ENCODE measurements around the gene HTR6.
"Not testable (repeated sequence)": the region's sequence is repeated elsewhere in the genome, so short reads cannot be mapped to it uniquely, and the experiment has no call there.

HTR6 gene

GRCh38 chr1:19630720-19631395 is 33.8 kb upstream of the HTR6 start:
- DNase-seq (no peak), ATAC-seq (no peak)
- H3K9me3 Mint-ChIP-seq = no peaks in the 10 kb centered on the region
- no peak overlapping the region for H3K27ac Mint-ChIP-seq
- no peak overlapping the region for H3K4me3 Mint-ChIP-seq
- H3K27me3 Mint-ChIP-seq = no peaks in the 10 kb centered on the region
- H3K4me1 Mint-ChIP-seq = no peaks in the 10 kb centered on the region
- peaks cover 19% of the 10 kb centered on the region for H3K36me3 Mint-ChIP-seq (ENCODE audit: low read depth)

GRCh38 chr1:19632211-19632610 is 32.5 kb upstream of the HTR6 start:
- no peak for DNase-seq
- H3K27me3 Mint-ChIP-seq = no peaks in the 10 kb centered on the region
- H3K9me3 Mint-ChIP-seq = no peaks in the 10 kb centered on the region
- no peak for ATAC-seq
- H3K27ac Mint-ChIP-seq = no peak overlapping the region
- no peak overlapping the region for H3K4me3 Mint-ChIP-seq
- peaks cover 10% of the 10 kb centered on the region for H3K36me3 Mint-ChIP-seq (ENCODE audit: low read depth)
- H3K4me1 Mint-ChIP-seq = no peaks in the 10 kb centered on the region

GRCh38 chr1:19633106-19633505 is 31.6 kb upstream of the HTR6 start:
- Mint-ChIP-seq H3K36me3 (ENCODE audit: low read depth) (peaks cover 4% of the 10 kb centered on the region), H3K4me3 (no peak overlapping the region), H3K27ac (no peak overlapping the region), H3K27me3 (no peaks in the 10 kb centered on the region), H3K9me3 (no peaks in the 10 kb centered on the region), H3K4me1 (no peaks in the 10 kb centered on the region)
- no peak for DNase-seq
- ATAC-seq = no peak

- not testable (repeated sequence) for H3K36me3 Mint-ChIP-seq (ENCODE audit: low read depth); ATAC-seq; H3K27ac Mint-ChIP-seq; H3K27me3 Mint-ChIP-seq; H3K9me3 Mint-ChIP-seq; H3K4me3 Mint-ChIP-seq; DNase-seq; H3K4me1 Mint-ChIP-seq
These were observed 29.6 kb upstream of the HTR6 start for GRCh38 chr1:19635064-19635463.

- H3K36me3 Mint-ChIP-seq (ENCODE audit: low read depth) = no peaks in the 10 kb centered on the region
- ATAC-seq (no peak), DNase-seq (no peak)
- no peaks in the 10 kb centered on the region for H3K4me1 Mint-ChIP-seq
- H3K9me3 Mint-ChIP-seq = no peaks in the 10 kb centered on the region
- no peak overlapping the region for H3K4me3 Mint-ChIP-seq
- H3K27me3 Mint-ChIP-seq = no peaks in the 10 kb centered on the region
- H3K27ac Mint-ChIP-seq = no peak overlapping the region
These were observed 29.0 kb upstream of the HTR6 start for GRCh38 chr1:19635646-19636045.

- Mint-ChIP-seq H3K36me3 (ENCODE audit: low read depth) (no peaks in the 10 kb centered on the region), H3K4me3 (no peak overlapping the region), H3K4me1 (no peaks in the 10 kb centered on the region), H3K27me3 (no peaks in the 10 kb centered on the region), H3K27ac (no peak overlapping the region), H3K9me3 (no peaks in the 10 kb centered on the region)
- no peak for ATAC-seq
- no peak for DNase-seq
These were observed 28.6 kb upstream of the HTR6 start for GRCh38 chr1:19636065-19636464.

GRCh38 chr1:19636749-19637148 is 27.9 kb upstream of the HTR6 start:
- ATAC-seq; H3K4me3 Mint-ChIP-seq; H3K4me1 Mint-ChIP-seq; DNase-seq; H3K36me3 Mint-ChIP-seq (ENCODE audit: low read depth); H3K27ac Mint-ChIP-seq; H3K27me3 Mint-ChIP-seq; H3K9me3 Mint-ChIP-seq: not testable (repeated sequence)

- no peak for ATAC-seq
- Mint-ChIP-seq H3K27ac (no peak overlapping the region), H3K36me3 (ENCODE audit: low read depth) (no peaks in the 10 kb centered on the region), H3K4me1 (peaks cover under 1% of the 10 kb centered on the region), H3K9me3 (no peaks in the 10 kb centered on the region), H3K27me3 (peaks cover 10% of the 10 kb centered on the region), H3K4me3 (no peak overlapping the region)
- DNase-seq = no peak
These were observed 27.1 kb upstream of the HTR6 start for GRCh38 chr1:19637606-19638005.

- peaks cover 19% of the 10 kb centered on the region for H3K27me3 Mint-ChIP-seq
- DNase-seq; H3K36me3 Mint-ChIP-seq (ENCODE audit: low read depth): not testable (repeated sequence)
These were observed 25.4 kb upstream of the HTR6 start for GRCh38 chr1:19639228-19639627.

GRCh38 chr1:19639999-19640362 is 24.7 kb upstream of the HTR6 start:
- DNase-seq = no peak
- peaks cover 12% of the 10 kb centered on the region for H3K4me1 Mint-ChIP-seq
- no peaks in the 10 kb centered on the region for H3K9me3 Mint-ChIP-seq
- no peak overlapping the region for H3K4me3 Mint-ChIP-seq
- no peak overlapping the region for H3K27ac Mint-ChIP-seq
- H3K27me3 Mint-ChIP-seq = peaks cover 21% of the 10 kb centered on the region
- peaks cover 2% of the 10 kb centered on the region for H3K36me3 Mint-ChIP-seq (ENCODE audit: low read depth)
- ATAC-seq = no peak

More at GRCh38 chr1:19639228-19639627, 25.4 kb upstream of the HTR6 start:
- H3K4me1 Mint-ChIP-seq = peaks cover 10% of the 10 kb centered on the region
- not testable (repeated sequence) for H3K27ac Mint-ChIP-seq, H3K4me3 Mint-ChIP-seq, ATAC-seq, H3K9me3 Mint-ChIP-seq

- no peaks in the 10 kb centered on the region for H3K9me3 Mint-ChIP-seq
- no peak overlapping the region for H3K4me3 Mint-ChIP-seq
- peaks cover 21% of the 10 kb centered on the region for H3K27me3 Mint-ChIP-seq
- ATAC-seq (no peak), DNase-seq (no peak)
- H3K36me3 Mint-ChIP-seq (ENCODE audit: low read depth) = peaks cover 2% of the 10 kb centered on the region
- no peak overlapping the region for H3K27ac Mint-ChIP-seq
- H3K4me1 Mint-ChIP-seq = peaks cover 13% of the 10 kb centered on the region
These were observed 24.0 kb upstream of the HTR6 start for GRCh38 chr1:19640363-19641316.

- peak overlapping the region; percentile 70 for H3K4me3 Mint-ChIP-seq
- no peaks in the 10 kb centered on the region for H3K9me3 Mint-ChIP-seq
- H3K4me1 Mint-ChIP-seq = peaks cover 31% of the 10 kb centered on the region
- H3K27ac Mint-ChIP-seq = peak overlapping the region; percentile 64
- DNase-seq = no peak
- H3K36me3 Mint-ChIP-seq (ENCODE audit: low read depth) = peaks cover 2% of the 10 kb centered on the region
- H3K27me3 Mint-ChIP-seq = peaks cover 23% of the 10 kb centered on the region
- ATAC-seq = no peak
These were observed 21.6 kb upstream of the HTR6 start for GRCh38 chr1:19643121-19643520.

GRCh38 chr1:19643602-19644394 is 20.9 kb upstream of the HTR6 start, which contains the start of gene NBL1:
Gene NBL1, plus strand, starts transcription at chr1:19644311. Its CDS starts 10,720 bp downstream, at chr1:19655031.
- ATAC-seq (peak; percentile 84), DNase-seq (peak; percentile 79)
- Mint-ChIP-seq H3K27me3 (peaks cover 23% of the 10 kb centered on the region), H3K36me3 (ENCODE audit: low read depth) (peaks cover 2% of the 10 kb centered on the region), H3K4me3 (peak within 1 kb of the TSS; percentile 96), H3K4me1 (peaks cover 31% of the 10 kb centered on the region), H3K27ac (peak within 1 kb of the TSS; percentile 88), H3K9me3 (no peaks in the 10 kb centered on the region)

- H3K27ac Mint-ChIP-seq = no peak overlapping the region
- H3K27me3 Mint-ChIP-seq = peaks cover 23% of the 10 kb centered on the region
- no peaks in the 10 kb centered on the region for H3K9me3 Mint-ChIP-seq
- ATAC-seq (no peak), DNase-seq (no peak)
- H3K4me3 Mint-ChIP-seq = no peak overlapping the region
- H3K36me3 Mint-ChIP-seq (ENCODE audit: low read depth) = peaks cover 2% of the 10 kb centered on the region
- H3K4me1 Mint-ChIP-seq = peaks cover 31% of the 10 kb centered on the region
These were observed 20.3 kb upstream of the HTR6 start for GRCh38 chr1:19644395-19644680.

Data from activated naive CD8-positive, alpha-beta T cell treated with anti-CD3 and anti-CD28 coated beads, Interleukin-2, amount 50 U/mL, for 24 hours (primary cell).